Prostate gland (tissue), 2 donors: ENCODE results near the gene FOXK2.
"Not testable (repeated sequence)": the region's sequence is repeated elsewhere in the genome, so short reads cannot be mapped to it uniquely, and the experiment has no call there.

Source experiments
- POLR2A ChIP-seq: fragments of 450-650 bp; IDR thresholded peaks from one replicate; pipeline ENCODE4 v1.6.1; 2016; ENCODE audit warnings: antibody characterized with exemption, mild to moderate bottlenecking
- TF ChIP-seq, protein P1 (sequence below), 4 experiments: fragments of 200-600 bp in 2 of 4; fragments of 450-650 bp in 2 of 4; sonication (generic) in 2 of 4; IDR thresholded peaks; 1 replicate in 3 of 4; 2 replicates in 1 of 4; pipeline ENCODE4 v1.5.1; 2016 to 2019; ENCODE audit warnings: antibody characterized with exemption in 4 of 4, mild to moderate bottlenecking in 2 of 4, moderate library complexity in 2 of 4

GRCh38 chr17:82585935-82586575, 66.5 kb downstream of the FOXK2 start:
- TF ChIP-seq, protein P1, sequence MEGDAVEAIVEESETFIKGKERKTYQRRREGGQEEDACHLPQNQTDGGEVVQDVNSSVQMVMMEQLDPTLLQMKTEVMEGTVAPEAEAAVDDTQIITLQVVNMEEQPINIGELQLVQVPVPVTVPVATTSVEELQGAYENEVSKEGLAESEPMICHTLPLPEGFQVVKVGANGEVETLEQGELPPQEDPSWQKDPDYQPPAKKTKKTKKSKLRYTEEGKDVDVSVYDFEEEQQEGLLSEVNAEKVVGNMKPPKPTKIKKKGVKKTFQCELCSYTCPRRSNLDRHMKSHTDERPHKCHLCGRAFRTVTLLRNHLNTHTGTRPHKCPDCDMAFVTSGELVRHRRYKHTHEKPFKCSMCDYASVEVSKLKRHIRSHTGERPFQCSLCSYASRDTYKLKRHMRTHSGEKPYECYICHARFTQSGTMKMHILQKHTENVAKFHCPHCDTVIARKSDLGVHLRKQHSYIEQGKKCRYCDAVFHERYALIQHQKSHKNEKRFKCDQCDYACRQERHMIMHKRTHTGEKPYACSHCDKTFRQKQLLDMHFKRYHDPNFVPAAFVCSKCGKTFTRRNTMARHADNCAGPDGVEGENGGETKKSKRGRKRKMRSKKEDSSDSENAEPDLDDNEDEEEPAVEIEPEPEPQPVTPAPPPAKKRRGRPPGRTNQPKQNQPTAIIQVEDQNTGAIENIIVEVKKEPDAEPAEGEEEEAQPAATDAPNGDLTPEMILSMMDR (IDR thresholded peaks at IDR 0.05): not testable (repeated sequence)
- TF ChIP-seq POLR2A: not testable (repeated sequence)
